ENCODE results near the gene GATAD2B. TPM values are rescaled to one million over a fixed set of nuclear protein-coding genes. Genes with fewer than 3 reads are reported as not detected.

Gene GATAD2B
- total RNA-seq, 2 experiments from 2014 or later, result 59.5 to 59.8 TPM

DNA sequence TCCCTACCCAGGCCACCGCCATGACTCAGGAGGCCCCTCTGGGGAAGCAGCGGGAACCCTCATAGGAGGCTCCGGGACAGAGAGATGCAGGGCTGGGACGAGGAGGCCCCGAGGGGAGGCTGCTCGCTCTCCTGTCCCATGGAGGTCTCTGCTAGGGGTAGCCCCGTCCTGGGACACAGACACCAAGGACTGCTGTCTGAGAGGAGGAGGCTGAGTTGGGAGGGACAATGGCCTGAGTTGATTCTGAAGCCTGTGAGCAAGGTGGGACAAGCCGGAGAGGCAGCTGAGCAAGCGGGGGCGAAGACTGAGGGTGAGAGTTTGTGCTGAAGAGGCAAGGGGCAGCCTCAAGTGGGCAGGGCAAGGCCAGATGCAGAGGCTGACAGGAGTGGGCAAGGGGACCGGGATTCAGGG lies 130.1 kb downstream of the GATAD2B start:
- Mint-ChIP-seq H3K27ac (peak overlapping the region; percentile 62), H3K36me3 (ENCODE audit: low read depth) (no peaks in the 10 kb centered on the region), H3K4me3 (no peak overlapping the region), H3K9me3 (no peaks in the 10 kb centered on the region), H3K4me1 (ENCODE audit: low read depth) (peaks cover 39% of the 10 kb centered on the region), H3K27me3 (peaks cover 2% of the 10 kb centered on the region)
- TF ChIP-seq, protein P1, sequence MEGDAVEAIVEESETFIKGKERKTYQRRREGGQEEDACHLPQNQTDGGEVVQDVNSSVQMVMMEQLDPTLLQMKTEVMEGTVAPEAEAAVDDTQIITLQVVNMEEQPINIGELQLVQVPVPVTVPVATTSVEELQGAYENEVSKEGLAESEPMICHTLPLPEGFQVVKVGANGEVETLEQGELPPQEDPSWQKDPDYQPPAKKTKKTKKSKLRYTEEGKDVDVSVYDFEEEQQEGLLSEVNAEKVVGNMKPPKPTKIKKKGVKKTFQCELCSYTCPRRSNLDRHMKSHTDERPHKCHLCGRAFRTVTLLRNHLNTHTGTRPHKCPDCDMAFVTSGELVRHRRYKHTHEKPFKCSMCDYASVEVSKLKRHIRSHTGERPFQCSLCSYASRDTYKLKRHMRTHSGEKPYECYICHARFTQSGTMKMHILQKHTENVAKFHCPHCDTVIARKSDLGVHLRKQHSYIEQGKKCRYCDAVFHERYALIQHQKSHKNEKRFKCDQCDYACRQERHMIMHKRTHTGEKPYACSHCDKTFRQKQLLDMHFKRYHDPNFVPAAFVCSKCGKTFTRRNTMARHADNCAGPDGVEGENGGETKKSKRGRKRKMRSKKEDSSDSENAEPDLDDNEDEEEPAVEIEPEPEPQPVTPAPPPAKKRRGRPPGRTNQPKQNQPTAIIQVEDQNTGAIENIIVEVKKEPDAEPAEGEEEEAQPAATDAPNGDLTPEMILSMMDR (IDR thresholded peaks at IDR 0.05), result no peak
- intact Hi-C loops (cut with micrococcal nuclease), result no loop called here
- no peak for DNase-seq
- no peak for ATAC-seq
- ChIA-PET CTCF (interaction anchor here (1.1 to 3.2 kb wide), 3 partner anchors 74 to 194 kb away, joined by 3 to 10 read pairs (median 5); partner anchors contain the start of genes DENND4B and RAB13), POLR2A (interaction anchor here (0.8 to 2.6 kb wide), 6 partner anchors 9 to 197 kb away, joined by 3 to 11 read pairs (median 4); partner anchors contain the start of gene JTB)

DNA sequence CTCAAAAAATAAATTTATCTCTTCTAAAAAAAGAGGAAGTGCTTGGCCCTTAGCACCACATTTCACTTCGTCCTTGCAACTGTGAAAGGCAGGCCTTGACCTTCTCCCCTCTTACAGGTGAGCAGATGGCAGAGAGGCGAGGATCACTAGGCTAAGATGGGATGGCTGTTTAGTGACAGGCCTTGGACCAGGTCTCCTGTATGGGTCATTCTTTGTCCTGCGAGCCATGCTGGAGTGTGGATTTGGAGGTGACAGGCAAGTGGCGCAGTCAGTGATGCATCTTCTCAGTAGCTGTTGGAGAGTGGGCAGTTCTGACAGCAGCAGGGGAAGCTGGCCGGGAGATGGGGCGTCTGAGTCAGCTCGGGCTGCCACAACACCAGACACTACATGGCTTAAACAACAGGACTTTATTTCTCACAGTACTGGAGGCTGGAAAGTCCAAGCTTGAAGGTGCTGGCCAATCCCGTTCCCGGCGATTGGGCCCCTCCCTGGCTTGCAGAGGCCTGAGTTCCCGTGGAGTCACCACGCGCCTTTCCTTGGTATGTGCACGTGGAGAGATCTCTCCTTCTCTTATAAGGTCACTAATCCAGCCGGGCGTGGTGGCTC lies 131.0 kb downstream of the GATAD2B start:
- peak overlapping the region; percentile 9 for H3K4me3 Mint-ChIP-seq
- ATAC-seq (peak; percentile 50), DNase-seq (peak; percentile 65)
- H3K27ac Mint-ChIP-seq, result peak overlapping the region; percentile 80
- H3K4me1 Mint-ChIP-seq (ENCODE audit: low read depth), result peaks cover 35% of the 10 kb centered on the region
- POLR2A ChIA-PET, result interaction anchor here (1.0 to 2.6 kb wide), 7 partner anchors 9 to 199 kb away, joined by 3 to 11 read pairs (median 4); partner anchors contain the start of gene RPS27
- H3K36me3 Mint-ChIP-seq (ENCODE audit: low read depth), result no peaks in the 10 kb centered on the region
- CTCF ChIA-PET, result interaction anchor here (1.0 to 3.2 kb wide), 2 partner anchors 83 to 195 kb away, joined by 3 to 10 read pairs; partner anchors contain the start of gene RAB13
- TF ChIP-seq, protein P1 (IDR thresholded peaks at IDR 0.05), result no peak
- no peaks in the 10 kb centered on the region for H3K9me3 Mint-ChIP-seq
- H3K27me3 Mint-ChIP-seq, result peaks cover 2% of the 10 kb centered on the region
- intact Hi-C loops (cut with micrococcal nuclease), result no loop called here

DNA sequence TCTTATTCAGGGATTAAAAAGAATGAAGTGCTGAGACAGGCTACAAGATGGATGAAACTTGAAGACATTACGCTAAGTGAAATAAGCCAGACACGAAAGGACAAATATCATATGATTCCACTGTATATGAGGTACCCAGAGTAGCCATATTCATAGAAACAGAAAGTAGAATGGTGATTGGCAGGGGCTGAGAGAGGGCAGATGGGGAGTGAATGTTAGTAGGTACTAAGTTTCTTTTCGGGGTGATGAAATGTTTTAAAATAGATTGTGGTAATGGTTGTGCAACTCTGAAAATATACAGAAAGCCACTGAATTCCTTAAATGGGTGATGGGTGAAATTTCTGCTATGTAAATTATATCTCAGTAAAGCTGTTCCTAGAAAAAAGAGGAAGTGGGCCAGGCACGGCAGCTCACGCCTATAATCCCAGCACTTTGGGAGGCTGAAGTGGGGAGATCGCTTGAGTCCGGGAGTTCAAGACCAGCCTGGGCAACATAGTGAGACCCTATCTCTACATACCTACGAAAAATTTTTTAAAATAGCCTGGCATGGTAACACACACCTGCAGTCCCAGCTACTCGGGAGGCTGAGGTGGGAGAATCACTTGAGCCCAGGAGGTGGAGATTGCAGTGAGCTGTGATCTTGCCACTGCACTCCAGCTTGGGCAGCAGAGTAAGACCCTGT lies 131.7 kb downstream of the GATAD2B start:
- peak; percentile 62 for DNase-seq
- intact Hi-C loops (cut with micrococcal nuclease), result no loop called here
- Mint-ChIP-seq H3K4me1 (ENCODE audit: low read depth) (peaks cover 33% of the 10 kb centered on the region), H3K4me3 (peak overlapping the region; percentile 43), H3K9me3 (no peaks in the 10 kb centered on the region), H3K36me3 (ENCODE audit: low read depth) (no peaks in the 10 kb centered on the region), H3K27me3 (peaks cover 2% of the 10 kb centered on the region), H3K27ac (peak overlapping the region; percentile 80)
- POLR2A ChIA-PET, result interaction anchor here (1.0 to 2.6 kb wide), 8 partner anchors 10 to 199 kb away, joined by 3 to 11 read pairs (median 4); partner anchors contain the start of genes CREB3L4 and RPS27
- peak; percentile 91 for ATAC-seq
- CTCF ChIA-PET, result interaction anchor here (1.0 to 3.2 kb wide), 4 partner anchors 16 to 196 kb away, joined by 3 to 10 read pairs (median 4); partner anchors contain the start of genes DENND4B, RAB13 and SLC27A3
- TF ChIP-seq, protein P1 (IDR thresholded peaks at IDR 0.05), result no peak

DNA sequence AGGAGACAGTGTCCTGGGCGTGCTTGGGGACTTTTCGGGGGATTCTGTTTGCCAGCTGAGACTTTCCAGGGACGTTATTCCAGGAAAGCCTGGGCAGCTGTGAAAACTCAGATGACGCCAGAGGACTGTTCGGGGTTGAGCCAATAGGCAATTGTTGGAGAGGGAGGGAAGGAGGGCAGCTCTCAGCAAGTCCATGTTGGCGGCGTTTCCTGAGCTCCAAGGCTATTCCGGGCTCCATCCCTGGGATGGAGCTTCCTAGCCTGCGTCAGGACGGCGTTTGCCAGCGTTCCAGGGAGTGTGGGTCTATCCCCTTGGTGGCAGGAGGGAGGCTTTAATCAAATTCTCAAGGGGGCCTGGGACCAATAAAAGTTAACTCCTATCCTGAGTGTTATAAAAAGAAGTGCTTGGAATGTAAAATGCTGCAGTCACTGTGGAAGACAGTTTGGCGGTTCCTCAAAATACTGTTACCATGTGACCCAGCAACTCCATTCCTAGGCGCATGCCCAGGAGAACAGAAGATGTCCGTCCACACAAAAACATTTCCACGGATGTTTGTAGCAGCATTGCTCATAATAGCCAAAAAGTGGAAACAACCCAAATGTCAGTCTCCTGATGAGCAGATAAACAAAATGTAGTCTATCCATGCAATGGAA lies 132.3 kb downstream of the GATAD2B start:
- no peaks in the 10 kb centered on the region for H3K9me3 Mint-ChIP-seq
- CTCF ChIA-PET, result interaction anchor here (1.0 to 1.7 kb wide), 6 partner anchors 8 to 196 kb away, joined by 3 to 5 read pairs (median 4); partner anchors contain the start of genes DENND4B, RAB13 and SLC27A3
- peak overlapping the region; percentile 80 for H3K27ac Mint-ChIP-seq
- TF ChIP-seq, protein P1 (IDR thresholded peaks at IDR 0.05), result no peak
- DNase-seq, result no peak
- intact Hi-C loops (cut with micrococcal nuclease), result no loop called here
- no peaks in the 10 kb centered on the region for H3K36me3 Mint-ChIP-seq (ENCODE audit: low read depth)
- POLR2A ChIA-PET, result interaction anchor here (0.6 to 2.6 kb wide), 6 partner anchors 9 to 200 kb away, joined by 3 to 11 read pairs (median 4); partner anchors contain the start of genes CREB3L4 and RPS27
- H3K4me3 Mint-ChIP-seq, result peak overlapping the region; percentile 43
- no peak for ATAC-seq
- H3K27me3 Mint-ChIP-seq, result peaks cover 2% of the 10 kb centered on the region
- H3K4me1 Mint-ChIP-seq (ENCODE audit: low read depth), result peaks cover 33% of the 10 kb centered on the region

Data from activated CD8-positive, alpha-beta T cell treated with anti-CD3 and anti-CD28 coated beads for 36 hours (primary cell).